Endothelial cell of umbilical vein (primary cell): ENCODE data around the gene RIBC2.

ENCODE experiments used
- EZH2 ChIP-seq: IDR thresholded peaks from 2 replicates; pipeline ENCODE4 v1.6.1; 2012; ENCODE audit warnings: borderline replicate concordance, low read depth, mild to moderate bottlenecking, moderate library complexity, low read length, inconsistent platforms; ENCODE audit not compliant: severe bottlenecking
- FOS ChIP-seq: IDR thresholded peaks from 2 replicates; pipeline ENCODE4 v1.6.1; 2011; ENCODE audit warnings: mild to moderate bottlenecking, low read length, moderate library complexity, borderline replicate concordance; ENCODE audit not compliant: insufficient read depth
- GATA2 ChIP-seq: IDR thresholded peaks from 2 replicates; pipeline ENCODE4 v1.7.0; 2011; ENCODE audit warnings: low read depth, mild to moderate bottlenecking, moderate library complexity, mixed read lengths, low read length; ENCODE audit not compliant: insufficient read length, insufficient read depth
- JUN ChIP-seq: IDR thresholded peaks from 2 replicates; pipeline ENCODE4 v1.6.1; 2011; ENCODE audit warnings: borderline replicate concordance, low read depth; ENCODE audit not compliant: insufficient read length, insufficient read depth
- MYC ChIP-seq: IDR thresholded peaks from one replicate; pipeline ENCODE4 v1.6.1; 2011; ENCODE audit warnings: mild to moderate bottlenecking, low read depth, low read length
- POLR2A ChIP-seq: IDR thresholded peaks from 2 replicates; pipeline ENCODE4 v1.6.1; 2012; ENCODE audit warnings: low read depth, mild to moderate bottlenecking, control low read depth, low read length
- POLR2AphosphoS5 ChIP-seq: IDR thresholded peaks from 2 replicates; pipeline ENCODE4 v1.6.1; 2012; ENCODE audit warnings: low read depth, mild to moderate bottlenecking, control low read depth, low read length, moderate library complexity; ENCODE audit not compliant: insufficient read depth
- TF ChIP-seq, protein P1 (sequence below), 2 donors: IDR thresholded peaks; 1 replicate in 1 of 2; 2 replicates in 1 of 2; pipeline ENCODE4 v1.5.1; 2011; ENCODE audit warnings: low read length in 2 of 2, mild to moderate bottlenecking in 2 of 2, moderate library complexity in 2 of 2, control low read depth in 1 of 2, inconsistent platforms in 1 of 2, low read depth in 1 of 2; ENCODE audit not compliant: insufficient read depth in 1 of 2; ENCODE audit errors: extremely low read depth in 1 of 2
- TF ChIP-seq, protein P2 (sequence below): IDR thresholded peaks from 2 replicates; pipeline ENCODE4 v1.6.1; 2011; ENCODE audit not compliant: insufficient read depth, insufficient read length

DNA sequence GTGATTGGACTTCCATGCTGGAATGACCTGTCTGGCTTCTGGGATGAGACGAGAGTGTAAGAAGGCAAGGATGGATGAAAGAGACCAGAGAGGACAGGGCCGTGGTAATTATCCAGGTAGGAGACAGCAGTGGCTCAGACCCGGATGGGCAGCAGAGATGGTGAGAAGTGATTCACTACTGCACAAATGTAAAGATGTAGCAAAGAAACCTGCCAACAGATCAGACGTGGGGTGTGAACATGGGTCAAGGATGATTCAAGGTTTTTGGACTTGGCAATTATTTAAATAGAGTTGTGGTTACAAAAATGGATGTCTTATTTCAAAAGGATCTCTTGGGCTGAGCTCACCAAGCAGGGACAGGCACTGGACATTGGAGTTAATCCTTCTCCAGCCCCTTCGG lies 32.7 kb downstream of the RIBC2 start:
- TF ChIP-seq POLR2AphosphoS5 (no peak), POLR2A (no peak), EZH2 (no peak), FOS (no peak), MYC (no peak), JUN (no peak), GATA2 (no peak)
- TF ChIP-seq, protein P1, sequence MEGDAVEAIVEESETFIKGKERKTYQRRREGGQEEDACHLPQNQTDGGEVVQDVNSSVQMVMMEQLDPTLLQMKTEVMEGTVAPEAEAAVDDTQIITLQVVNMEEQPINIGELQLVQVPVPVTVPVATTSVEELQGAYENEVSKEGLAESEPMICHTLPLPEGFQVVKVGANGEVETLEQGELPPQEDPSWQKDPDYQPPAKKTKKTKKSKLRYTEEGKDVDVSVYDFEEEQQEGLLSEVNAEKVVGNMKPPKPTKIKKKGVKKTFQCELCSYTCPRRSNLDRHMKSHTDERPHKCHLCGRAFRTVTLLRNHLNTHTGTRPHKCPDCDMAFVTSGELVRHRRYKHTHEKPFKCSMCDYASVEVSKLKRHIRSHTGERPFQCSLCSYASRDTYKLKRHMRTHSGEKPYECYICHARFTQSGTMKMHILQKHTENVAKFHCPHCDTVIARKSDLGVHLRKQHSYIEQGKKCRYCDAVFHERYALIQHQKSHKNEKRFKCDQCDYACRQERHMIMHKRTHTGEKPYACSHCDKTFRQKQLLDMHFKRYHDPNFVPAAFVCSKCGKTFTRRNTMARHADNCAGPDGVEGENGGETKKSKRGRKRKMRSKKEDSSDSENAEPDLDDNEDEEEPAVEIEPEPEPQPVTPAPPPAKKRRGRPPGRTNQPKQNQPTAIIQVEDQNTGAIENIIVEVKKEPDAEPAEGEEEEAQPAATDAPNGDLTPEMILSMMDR (IDR thresholded peaks at IDR 0.05; ENCODE audit: extremely low read depth in 1 of 2, insufficient read depth in 1 of 2, low read depth in 1 of 2, low read length in 2 of 2), result no peak
- TF ChIP-seq, protein P2, sequence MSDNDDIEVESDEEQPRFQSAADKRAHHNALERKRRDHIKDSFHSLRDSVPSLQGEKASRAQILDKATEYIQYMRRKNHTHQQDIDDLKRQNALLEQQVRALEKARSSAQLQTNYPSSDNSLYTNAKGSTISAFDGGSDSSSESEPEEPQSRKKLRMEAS, result no peak
